Measurements from ENCODE around the gene CDK5RAP1. TPM values are rescaled to one million over a fixed set of nuclear protein-coding genes. Genes with fewer than 3 reads are reported as not detected.

The CDK5RAP1 gene
- total and polyA plus RNA-seq, 8 donors: 8.1 to 63.9 (median 11.9) TPM

DNA sequence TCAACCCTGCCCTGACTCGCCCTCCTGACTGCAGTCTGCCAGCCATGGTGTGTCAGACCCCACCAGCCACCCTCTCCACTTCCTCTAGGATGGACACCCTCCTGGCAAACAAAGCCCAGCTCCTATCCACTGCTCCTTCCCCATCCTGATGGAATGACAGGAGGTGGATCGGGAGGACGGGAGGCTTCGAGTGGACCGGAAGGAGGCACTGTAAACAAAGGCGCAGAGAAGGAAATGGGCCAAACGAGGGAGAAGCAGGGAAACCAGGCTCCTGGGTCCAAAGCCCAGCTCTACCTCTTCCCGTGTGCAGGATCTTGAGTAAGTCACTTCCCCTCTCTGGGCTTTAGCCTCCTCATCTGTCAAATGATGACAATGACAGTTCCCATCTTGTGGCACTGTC is 78.1 kb downstream of the CDK5RAP1 start:
- ATAC-seq (no peak), FAIRE-seq (no peak), DNase-seq (no peak)
- 52 to 59% methylated on average over 8 of the region's 8 CpGs for WGBS, 2 donors
- Histone ChIP-seq H3K27ac (no peak overlapping the region), H3K4me1 (no peaks in the 10 kb centered on the region), H3K36me3 (no peaks in the 10 kb centered on the region), H3K4me3 (no peak overlapping the region), H3K27me3 (no peaks in the 10 kb centered on the region), H3K9me3 (no peaks in the 10 kb centered on the region)
- intact Hi-C loops (cut with DNase I): no loop called here
- TF ChIP-seq, protein P1, sequence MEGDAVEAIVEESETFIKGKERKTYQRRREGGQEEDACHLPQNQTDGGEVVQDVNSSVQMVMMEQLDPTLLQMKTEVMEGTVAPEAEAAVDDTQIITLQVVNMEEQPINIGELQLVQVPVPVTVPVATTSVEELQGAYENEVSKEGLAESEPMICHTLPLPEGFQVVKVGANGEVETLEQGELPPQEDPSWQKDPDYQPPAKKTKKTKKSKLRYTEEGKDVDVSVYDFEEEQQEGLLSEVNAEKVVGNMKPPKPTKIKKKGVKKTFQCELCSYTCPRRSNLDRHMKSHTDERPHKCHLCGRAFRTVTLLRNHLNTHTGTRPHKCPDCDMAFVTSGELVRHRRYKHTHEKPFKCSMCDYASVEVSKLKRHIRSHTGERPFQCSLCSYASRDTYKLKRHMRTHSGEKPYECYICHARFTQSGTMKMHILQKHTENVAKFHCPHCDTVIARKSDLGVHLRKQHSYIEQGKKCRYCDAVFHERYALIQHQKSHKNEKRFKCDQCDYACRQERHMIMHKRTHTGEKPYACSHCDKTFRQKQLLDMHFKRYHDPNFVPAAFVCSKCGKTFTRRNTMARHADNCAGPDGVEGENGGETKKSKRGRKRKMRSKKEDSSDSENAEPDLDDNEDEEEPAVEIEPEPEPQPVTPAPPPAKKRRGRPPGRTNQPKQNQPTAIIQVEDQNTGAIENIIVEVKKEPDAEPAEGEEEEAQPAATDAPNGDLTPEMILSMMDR (IDR thresholded peaks at IDR 0.05): no peak

DNA sequence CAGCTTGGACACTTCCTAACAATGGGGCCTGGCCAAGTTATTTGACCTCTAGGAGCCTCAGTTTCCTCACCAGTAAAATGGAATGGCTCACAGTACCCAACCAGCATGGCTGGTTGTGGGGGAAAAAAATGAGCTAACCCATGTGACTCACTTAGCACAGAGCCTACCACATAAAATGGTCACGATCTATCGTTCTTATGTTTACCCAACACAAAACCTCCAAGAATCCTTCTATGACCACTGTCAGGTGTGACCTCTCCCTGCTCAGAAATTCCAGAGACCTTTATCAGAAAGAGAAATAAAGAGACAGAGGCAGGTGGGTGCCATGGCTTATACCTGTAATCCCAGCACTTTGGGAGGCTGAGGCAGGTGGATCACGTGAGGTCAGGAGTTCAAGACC is 78.9 kb downstream of the CDK5RAP1 start:
- H3K27me3 ChIP-seq: no peaks in the 10 kb centered on the region
- no peak for ATAC-seq
- no peak overlapping the region for H3K27ac ChIP-seq
- no peak for FAIRE-seq
- DNase-seq: no peak
- 58 to 62% methylated on average over 3 of the region's 3 CpGs for WGBS, 2 donors
- TF ChIP-seq, protein P1 (IDR thresholded peaks at IDR 0.05): no peak
- no peaks in the 10 kb centered on the region for H3K36me3 ChIP-seq
- intact Hi-C loops (cut with DNase I): no loop called here
- no peaks in the 10 kb centered on the region for H3K9me3 ChIP-seq
- H3K4me1 ChIP-seq: no peaks in the 10 kb centered on the region
- H3K4me3 ChIP-seq: no peak overlapping the region

DNA sequence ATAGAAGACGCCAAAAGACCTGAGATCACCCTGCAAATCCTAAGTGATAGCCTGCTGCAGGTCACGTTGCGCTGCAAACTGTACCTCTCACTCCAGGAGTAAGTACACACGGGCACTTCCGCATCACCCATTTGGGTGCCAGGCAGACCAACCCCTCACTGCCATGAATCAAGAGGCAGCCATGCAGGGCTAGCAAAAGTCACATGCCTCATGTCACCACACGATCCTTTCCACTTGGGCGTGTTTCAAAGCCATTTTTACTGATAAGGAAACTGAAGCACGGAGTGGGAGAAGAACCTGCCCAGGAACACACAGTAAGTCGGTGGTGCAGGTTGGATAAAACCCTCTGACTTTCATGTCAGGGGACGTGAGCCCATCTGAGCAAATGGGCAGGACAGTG is 81.3 kb downstream of the CDK5RAP1 start:
- 65% methylated on average over 10 of the region's 10 CpGs for WGBS, 2 donors
- intact Hi-C loops (cut with DNase I): no loop called here
- ATAC-seq: no peak

DNA sequence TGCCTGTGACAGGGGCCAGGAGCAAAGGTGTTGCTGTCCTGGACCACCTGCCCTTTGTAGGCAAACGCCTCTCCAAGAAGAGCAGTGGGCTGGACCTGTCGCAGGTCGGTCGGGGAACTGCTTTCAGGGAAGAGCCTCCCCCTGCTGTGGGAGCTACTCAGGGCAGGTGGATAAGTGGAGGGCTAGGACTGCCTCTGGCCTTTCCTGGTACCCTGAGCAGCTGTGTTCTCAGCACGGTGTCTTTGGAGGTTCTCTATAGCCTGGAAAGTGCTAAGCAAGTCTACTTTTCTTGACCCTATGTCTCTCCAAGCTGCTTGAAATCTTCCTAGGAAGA is 83.3 kb downstream of the CDK5RAP1 start:
- Histone ChIP-seq H3K27me3 (no peaks in the 10 kb centered on the region), H3K4me1 (no peaks in the 10 kb centered on the region), H3K36me3 (no peaks in the 10 kb centered on the region), H3K27ac (no peak overlapping the region), H3K4me3 (no peak overlapping the region), H3K9me3 (no peaks in the 10 kb centered on the region)
- no peak for ATAC-seq
- intact Hi-C loops (cut with DNase I): no loop called here
- no peak for DNase-seq
- TF ChIP-seq, protein P1 (IDR thresholded peaks at IDR 0.05): no peak
- 37 to 43% methylated on average over 5 of the region's 5 CpGs for WGBS, 2 donors
- FAIRE-seq: no peak

More for the DNA sequence above, 81.3 kb downstream of the CDK5RAP1 start:
- no peak overlapping the region for H3K27ac ChIP-seq
- H3K27me3 ChIP-seq: no peaks in the 10 kb centered on the region
- no peaks in the 10 kb centered on the region for H3K4me1 ChIP-seq
- DNase-seq: no peak
- H3K36me3 ChIP-seq: no peaks in the 10 kb centered on the region
- H3K4me3 ChIP-seq: no peak overlapping the region
- TF ChIP-seq, protein P1 (IDR thresholded peaks at IDR 0.05): no peak
- no peaks in the 10 kb centered on the region for H3K9me3 ChIP-seq
- no peak for FAIRE-seq

DNA sequence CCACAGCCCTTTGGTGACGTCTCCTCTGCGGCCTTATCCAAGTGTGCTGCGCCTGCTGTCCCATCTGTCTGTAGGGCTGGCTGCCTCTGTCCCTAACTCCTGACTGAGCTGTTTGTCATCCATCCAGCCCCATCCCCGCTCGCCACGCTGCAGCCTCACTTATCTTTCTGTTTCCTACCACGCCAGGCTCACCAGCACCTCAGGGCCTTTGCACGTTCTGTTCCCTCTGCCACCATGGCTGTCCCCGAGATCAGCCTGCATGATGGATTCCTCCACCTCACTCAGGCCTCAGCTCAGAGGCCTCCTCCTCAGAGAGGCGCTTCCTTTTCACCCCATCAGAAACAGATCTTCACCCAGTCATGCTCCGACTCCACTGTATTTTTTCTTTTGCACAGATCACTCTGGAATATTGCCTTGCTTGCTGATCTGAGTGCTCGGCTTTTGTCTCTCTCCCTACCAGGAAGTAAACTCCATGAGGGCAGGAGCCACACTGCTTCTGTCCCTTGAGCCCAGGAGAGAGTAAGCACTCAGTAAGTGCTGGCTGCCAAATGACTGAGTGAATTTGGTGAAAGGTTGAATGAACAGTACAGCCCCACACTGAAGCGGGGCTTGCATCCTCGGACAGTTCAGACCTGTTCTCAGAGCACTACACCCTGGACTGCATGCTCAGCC is 83.8 kb downstream of the CDK5RAP1 start:
- Histone ChIP-seq H3K36me3 (no peaks in the 10 kb centered on the region), H3K9me3 (no peaks in the 10 kb centered on the region), H3K4me1 (no peaks in the 10 kb centered on the region), H3K27ac (no peak overlapping the region), H3K27me3 (no peaks in the 10 kb centered on the region), H3K4me3 (no peak overlapping the region)
- TF ChIP-seq, protein P1 (IDR thresholded peaks at IDR 0.05): no peak
- intact Hi-C loops (cut with DNase I): no loop called here
- DNase-seq (no peak), ATAC-seq (no peak), FAIRE-seq (no peak)
- WGBS, 2 donors: 77 to 81% methylated on average over 14 of the region's 14 CpGs
